HG02623 (cell line): ENCODE results near the gene FBXO31.
"Not testable (repeated sequence)": the region's sequence is repeated elsewhere in the genome, so short reads cannot be mapped to it uniquely, and the experiment has no call there.

Experiments
- ATAC-seq: cut with Tn5 transposase; IDR thresholded peaks from one replicate; pipeline ENCODE4 v1.9.1; 2021; ENCODE audit warnings: moderate library complexity; ENCODE audit not compliant: unreplicated experiment

The FBXO31 gene

GRCh38 chr16:87344931-87345631 lies 38.5 kb downstream of the FBXO31 start:
- no peak for ATAC-seq

- no peak for ATAC-seq
These were observed 39.2 kb downstream of the FBXO31 start for GRCh38 chr16:87344165-87344930.

- ATAC-seq: no peak
These were observed 39.9 kb downstream of the FBXO31 start for GRCh38 chr16:87343753-87344050.

- ATAC-seq: no peak
These were observed 40.4 kb downstream of the FBXO31 start for GRCh38 chr16:87342978-87343752.

GRCh38 chr16:87342504-87342903 lies 41.1 kb downstream of the FBXO31 start:
- no peak for ATAC-seq

GRCh38 chr16:87340198-87340597 lies 43.4 kb downstream of the FBXO31 start:
- ATAC-seq: no peak

GRCh38 chr16:87339724-87340105 lies 43.9 kb downstream of the FBXO31 start:
- not testable (repeated sequence) for ATAC-seq

GRCh38 chr16:87339086-87339723 lies 44.4 kb downstream of the FBXO31 start:
- ATAC-seq: no peak

- no peak for ATAC-seq
These were observed 45.3 kb downstream of the FBXO31 start for GRCh38 chr16:87338155-87338765.

GRCh38 chr16:87337262-87337771 lies 46.3 kb downstream of the FBXO31 start:
- no peak for ATAC-seq

GRCh38 chr16:87336434-87337240 lies 46.9 kb downstream of the FBXO31 start:
- no peak for ATAC-seq

- no peak for ATAC-seq
These were observed 47.7 kb downstream of the FBXO31 start for GRCh38 chr16:87335625-87336433.

- no peak for ATAC-seq
These were observed 48.6 kb downstream of the FBXO31 start for GRCh38 chr16:87334651-87335624.

- no peak for ATAC-seq
These were observed 49.8 kb downstream of the FBXO31 start for GRCh38 chr16:87333581-87334331.

GRCh38 chr16:87333101-87333500 lies 50.5 kb downstream of the FBXO31 start:
- no peak for ATAC-seq

GRCh38 chr16:87332150-87332549 lies 51.4 kb downstream of the FBXO31 start:
- no peak for ATAC-seq

GRCh38 chr16:87331241-87331801 lies 52.3 kb downstream of the FBXO31 start:
- no peak for ATAC-seq
